ENCODE results near the gene HDGFL3. TPM values are rescaled to one million over a fixed set of nuclear protein-coding genes. Genes with fewer than 3 reads are reported as not detected.

The HDGFL3 gene
- total and polyA plus RNA-seq, 9 of the 15 experiments (the other 6 are each of a cell fraction or from before 2014, with no cell fraction given): 6.7 to 42.0 (median 31.4) TPM

DNA sequence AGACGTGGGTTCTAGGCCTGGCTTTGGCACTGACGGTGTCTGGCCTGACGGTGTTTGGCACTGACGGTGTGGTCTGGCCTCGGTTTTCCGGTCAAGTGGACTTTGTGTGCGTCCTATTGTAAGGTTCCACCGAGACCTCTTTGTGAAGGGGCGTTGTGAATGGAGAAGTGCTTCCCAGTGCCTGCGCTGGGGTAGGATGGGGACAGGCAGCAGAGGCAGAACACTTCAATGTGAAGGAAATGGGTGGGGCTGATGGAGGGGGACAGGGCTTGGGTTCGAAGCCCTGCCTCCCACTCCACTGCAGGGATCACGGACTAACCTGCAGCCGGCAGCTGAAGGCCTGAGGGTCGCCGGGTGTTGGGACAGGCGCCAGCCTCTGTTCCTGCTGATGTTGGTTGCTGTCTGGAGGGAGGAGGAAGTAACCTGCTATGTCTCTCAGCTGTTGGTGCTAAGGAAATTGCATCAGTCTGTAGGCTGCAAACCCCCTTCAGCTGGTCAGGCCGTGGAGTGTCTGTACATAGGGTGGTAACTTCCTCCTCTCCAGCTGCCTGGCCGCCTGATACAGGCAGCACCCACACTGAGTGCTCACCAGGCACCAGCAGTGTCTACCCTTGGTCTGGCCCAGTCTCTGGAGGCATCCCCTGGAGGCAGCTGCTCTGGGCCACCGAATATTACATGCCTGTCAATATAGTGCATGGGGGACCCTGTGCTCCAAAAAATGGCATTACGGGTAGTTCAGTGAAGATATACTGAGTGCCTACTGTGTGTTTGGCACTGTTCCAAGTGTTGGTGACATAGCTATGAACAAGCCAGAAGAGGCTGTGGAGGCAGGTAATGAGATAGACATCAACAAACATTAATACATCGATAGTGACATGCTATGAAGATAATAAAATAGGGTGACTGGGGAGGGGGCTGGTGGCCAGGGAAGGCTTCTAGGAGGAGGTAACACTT lies 99.1 kb downstream of the HDGFL3 start (continued):
- TF ChIP-seq, protein P1, sequence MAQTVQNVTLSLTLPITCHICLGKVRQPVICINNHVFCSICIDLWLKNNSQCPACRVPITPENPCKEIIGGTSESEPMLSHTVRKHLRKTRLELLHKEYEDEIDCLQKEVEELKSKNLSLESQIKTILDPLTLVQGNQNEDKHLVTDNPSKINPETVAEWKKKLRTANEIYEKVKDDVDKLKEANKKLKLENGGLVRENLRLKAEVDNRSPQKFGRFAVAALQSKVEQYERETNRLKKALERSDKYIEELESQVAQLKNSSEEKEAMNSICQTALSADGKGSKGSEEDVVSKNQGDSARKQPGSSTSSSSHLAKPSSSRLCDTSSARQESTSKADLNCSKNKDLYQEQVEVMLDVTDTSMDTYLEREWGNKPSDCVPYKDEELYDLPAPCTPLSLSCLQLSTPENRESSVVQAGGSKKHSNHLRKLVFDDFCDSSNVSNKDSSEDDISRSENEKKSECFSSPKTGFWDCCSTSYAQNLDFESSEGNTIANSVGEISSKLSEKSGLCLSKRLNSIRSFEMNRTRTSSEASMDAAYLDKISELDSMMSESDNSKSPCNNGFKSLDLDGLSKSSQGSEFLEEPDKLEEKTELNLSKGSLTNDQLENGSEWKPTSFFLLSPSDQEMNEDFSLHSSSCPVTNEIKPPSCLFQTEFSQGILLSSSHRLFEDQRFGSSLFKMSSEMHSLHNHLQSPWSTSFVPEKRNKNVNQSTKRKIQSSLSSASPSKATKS (CRISPR knock-in tag; IDR thresholded peaks at IDR 0.05): no peak
- TF ChIP-seq MTA2 (IDR thresholded peaks at IDR 0.05; ENCODE audit: low read depth): no peak
- no peak for TF ChIP-seq CHD1 (IDR thresholded peaks at IDR 0.05; ENCODE audit: low read length)
- TF ChIP-seq HIVEP1 (CRISPR knock-in tag; IDR thresholded peaks at IDR 0.05): no peak
- TF ChIP-seq, protein P2, sequence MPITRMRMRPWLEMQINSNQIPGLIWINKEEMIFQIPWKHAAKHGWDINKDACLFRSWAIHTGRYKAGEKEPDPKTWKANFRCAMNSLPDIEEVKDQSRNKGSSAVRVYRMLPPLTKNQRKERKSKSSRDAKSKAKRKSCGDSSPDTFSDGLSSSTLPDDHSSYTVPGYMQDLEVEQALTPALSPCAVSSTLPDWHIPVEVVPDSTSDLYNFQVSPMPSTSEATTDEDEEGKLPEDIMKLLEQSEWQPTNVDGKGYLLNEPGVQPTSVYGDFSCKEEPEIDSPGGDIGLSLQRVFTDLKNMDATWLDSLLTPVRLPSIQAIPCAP (CRISPR knock-in tag; IDR thresholded peaks at IDR 0.05; ENCODE audit: borderline replicate concordance): no peak
- peak; percentile 83 for TF ChIP-seq ATF7 (IDR thresholded peaks at IDR 0.05)
- peak; percentile 22 to 23; a peak in 1 of 4 replicates for TF ChIP-seq RAD21 (CRISPR knock-in tag; conservative IDR thresholded peaks at IDR 0.05 in 1 of 2, IDR thresholded peaks at IDR 0.05 in 1 of 2)
- TF ChIP-seq CBX5 (IDR thresholded peaks at IDR 0.05; ENCODE audit: borderline replicate concordance, low read depth): no peak
- TF ChIP-seq BRF1 (IDR thresholded peaks at IDR 0.05; ENCODE audit: borderline replicate concordance, extremely low read depth, insufficient read length): no peak
- TF ChIP-seq PRMT5 (CRISPR knock-in tag; IDR thresholded peaks at IDR 0.05): no peak
- TF ChIP-seq, protein P3, sequence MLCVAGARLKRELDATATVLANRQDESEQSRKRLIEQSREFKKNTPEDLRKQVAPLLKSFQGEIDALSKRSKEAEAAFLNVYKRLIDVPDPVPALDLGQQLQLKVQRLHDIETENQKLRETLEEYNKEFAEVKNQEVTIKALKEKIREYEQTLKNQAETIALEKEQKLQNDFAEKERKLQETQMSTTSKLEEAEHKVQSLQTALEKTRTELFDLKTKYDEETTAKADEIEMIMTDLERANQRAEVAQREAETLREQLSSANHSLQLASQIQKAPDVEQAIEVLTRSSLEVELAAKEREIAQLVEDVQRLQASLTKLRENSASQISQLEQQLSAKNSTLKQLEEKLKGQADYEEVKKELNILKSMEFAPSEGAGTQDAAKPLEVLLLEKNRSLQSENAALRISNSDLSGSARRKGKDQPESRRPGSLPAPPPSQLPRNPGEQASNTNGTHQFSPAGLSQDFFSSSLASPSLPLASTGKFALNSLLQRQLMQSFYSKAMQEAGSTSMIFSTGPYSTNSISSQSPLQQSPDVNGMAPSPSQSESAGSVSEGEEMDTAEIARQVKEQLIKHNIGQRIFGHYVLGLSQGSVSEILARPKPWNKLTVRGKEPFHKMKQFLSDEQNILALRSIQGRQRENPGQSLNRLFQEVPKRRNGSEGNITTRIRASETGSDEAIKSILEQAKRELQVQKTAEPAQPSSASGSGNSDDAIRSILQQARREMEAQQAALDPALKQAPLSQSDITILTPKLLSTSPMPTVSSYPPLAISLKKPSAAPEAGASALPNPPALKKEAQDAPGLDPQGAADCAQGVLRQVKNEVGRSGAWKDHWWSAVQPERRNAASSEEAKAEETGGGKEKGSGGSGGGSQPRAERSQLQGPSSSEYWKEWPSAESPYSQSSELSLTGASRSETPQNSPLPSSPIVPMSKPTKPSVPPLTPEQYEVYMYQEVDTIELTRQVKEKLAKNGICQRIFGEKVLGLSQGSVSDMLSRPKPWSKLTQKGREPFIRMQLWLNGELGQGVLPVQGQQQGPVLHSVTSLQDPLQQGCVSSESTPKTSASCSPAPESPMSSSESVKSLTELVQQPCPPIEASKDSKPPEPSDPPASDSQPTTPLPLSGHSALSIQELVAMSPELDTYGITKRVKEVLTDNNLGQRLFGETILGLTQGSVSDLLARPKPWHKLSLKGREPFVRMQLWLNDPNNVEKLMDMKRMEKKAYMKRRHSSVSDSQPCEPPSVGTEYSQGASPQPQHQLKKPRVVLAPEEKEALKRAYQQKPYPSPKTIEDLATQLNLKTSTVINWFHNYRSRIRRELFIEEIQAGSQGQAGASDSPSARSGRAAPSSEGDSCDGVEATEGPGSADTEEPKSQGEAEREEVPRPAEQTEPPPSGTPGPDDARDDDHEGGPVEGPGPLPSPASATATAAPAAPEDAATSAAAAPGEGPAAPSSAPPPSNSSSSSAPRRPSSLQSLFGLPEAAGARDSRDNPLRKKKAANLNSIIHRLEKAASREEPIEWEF (CRISPR knock-in tag; IDR thresholded peaks at IDR 0.05): no peak
- TF ChIP-seq MCM3 (IDR thresholded peaks at IDR 0.05): no peak
- TF ChIP-seq NR2C1 (IDR thresholded peaks at IDR 0.05): no peak
- no peak for TF ChIP-seq NR2C1 (tag; IDR thresholded peaks at IDR 0.05)
- TF ChIP-seq CSDE1 (IDR thresholded peaks at IDR 0.05): no peak
- TF ChIP-seq TFAM (CRISPR knock-in tag; conservative IDR thresholded peaks at IDR 0.05): no peak
- no peak for TF ChIP-seq ZNF165 (CRISPR knock-in tag; IDR thresholded peaks at IDR 0.05; ENCODE audit: borderline replicate concordance)
- TF ChIP-seq ZNF316 (IDR thresholded peaks at IDR 0.05): no peak
- TF ChIP-seq CBFA2T2 (conservative IDR thresholded peaks at IDR 0.05): no peak
- TF ChIP-seq RBM14 (IDR thresholded peaks at IDR 0.05; ENCODE audit: borderline replicate concordance, insufficient read depth, low read depth, low read length): no peak
- TF ChIP-seq MEF2A (IDR thresholded peaks at IDR 0.05; ENCODE audit: control insufficient read depth, low read depth, low read length): no peak
